Heart left ventricle (tissue), 16 donors: Measurements from ENCODE around the gene RIN3. TPM values are rescaled to one million over a fixed set of nuclear protein-coding genes. Genes with fewer than 3 reads are reported as not detected.

Experiments
- ATAC-seq, 4 donors: fragments of 200-7000 bp; cut with Tn5 transposase; one replicate each; pipeline ENCODE4 v1.9.1; 2020 to 2022; ENCODE audit warnings: moderate library complexity in 4 of 4, mild to moderate bottlenecking in 3 of 4, moderate number of reproducible peaks in 1 of 4
- DNase-seq, 5 donors: peaks; one replicate each; pipeline ENCODE4 v3.0.0-alpha.2; 2020
- H3K27ac ChIP-seq, 12 donors: fragments of 200-600 bp; sonication (generic) in 4 of 12; one replicate each; pipeline versions ENCODE4 v1.5.0 to v1.8.0; 2016 to 2022; ENCODE audit warnings: mild to moderate bottlenecking in 2 of 12
- H3K27me3 ChIP-seq, 9 donors: fragments of 200-600 bp; sonication (generic) in 2 of 9; one replicate each; pipeline versions ENCODE4 v1.5.1 to v1.8.0; 2016 to 2022; ENCODE audit warnings: mild to moderate bottlenecking in 3 of 9
- H3K36me3 ChIP-seq, 9 donors: fragments of 200-600 bp; sonication (generic) in 2 of 9; one replicate each; pipeline versions ENCODE4 v1.5.0 to v1.8.0; 2018 to 2022; ENCODE audit warnings: mild to moderate bottlenecking in 2 of 9
- H3K4me1 ChIP-seq, 12 donors: fragments of 200-600 bp; sonication (generic) in 4 of 12; one replicate each; pipeline versions ENCODE4 v1.5.0 to v1.8.0; 2016 to 2022; ENCODE audit warnings: mild to moderate bottlenecking in 3 of 12
- H3K4me3 ChIP-seq, 12 donors: fragments of 200-600 bp; sonication (generic) in 4 of 12; one replicate each; pipeline versions ENCODE4 v1.5.0 to v1.8.0; 2017 to 2022; ENCODE audit warnings: mild to moderate bottlenecking in 9 of 12, moderate library complexity in 4 of 12
- H3K9me3 ChIP-seq, 12 donors: fragments of 200-600 bp; sonication (generic) in 4 of 12; one replicate each; pipeline versions ENCODE4 v1.5.0 to v1.8.0; 2016 to 2022; ENCODE audit warnings: mild to moderate bottlenecking in 1 of 12
- CTCF ChIP-seq, 12 donors: fragments of 200-600 bp; sonication (generic) in 4 of 12; IDR thresholded peaks; one replicate each; pipeline versions ENCODE4 v1.5.0 to v1.8.0; 2018 to 2022; ENCODE audit warnings: antibody characterized with exemption in 12 of 12, mild to moderate bottlenecking in 5 of 12
- POLR2A ChIP-seq, 2 donors: fragments of 450-650 bp; IDR thresholded peaks; one replicate each; pipeline ENCODE4 v1.6.1; 2017; ENCODE audit warnings: antibody characterized with exemption in 2 of 2, mild to moderate bottlenecking in 2 of 2, moderate library complexity in 2 of 2
- WGBS, 4 donors: extraction: QIAGEN DNeasy Blood & Tissue Kit in 2 of 4; methylation state at CpG; one replicate each; pipeline versions ENCODE4 v1.1.5 to v1.1.7; 2013 to 2018; 5-methylcytosine and 5-hydroxymethylcytosine counted together
- intact Hi-C, 10 donors: fragments of 100-400 bp; cut with DNase I; formaldehyde crosslinking; loops; one replicate each; pipeline versions ENCODE4 v1.11.1 to v1.14.2; 2022
- polyA plus RNA-seq, 2 donors: library from polyadenylated mRNA; stranded (reverse); fragments of 200-250 nt; gene quantifications; one replicate each; pipeline ENCODE4 v1.2.3, GENCODE V29; 2013
- total RNA-seq, 9 donors: library from RNA; depleted of rRNA in 2 of 9; stranded (reverse); fragments of >200 nt in 2 of 9; fragmentation: NEBNext Ultra II Directional in 3 of 9; extraction: Animal tissue kit (Norgen Biotek cat#: 25700) in 3 of 9; gene quantifications; one replicate each; pipeline versions ENCODE4 v1.1.0 to v1.2.4, GENCODE V29; 2016 to 2023
- donor health status: ischemic (EF 13 %, LVEDD 7.1; RV severe dilation, severe dysfunction).
- donor health status: healthy with polysubstance abuse.
- donor health status: DM: no; HTN: yes; CAD: no.
- donor health status: DM: no; HTN: no; CAD: no.
- donor health status: ischemic (EF 25% LVEDD 6.9; RV normal size, moderate dysfunction).
- donor health status: ischemic (EF 25% LVEDD 5.7; RV mildly dilated, moderate dysfunction).
- donor health status: healthy.
- donor health status: DM: yes; HTN: yes; CAD: no.
- donor health status: ischemic (EF 35%, LVEDD 5.7; RV mildly dilated, moderate dysfunction).
- donor health status: nonischemic (EF 11% LVEDD 7.7; RV severe dilation, severe dysfunction).
- donor health status: DM: yes; HTN: yes; CAD: no.
- donor health status: PGD.
- donor health status: ischemic (EF 29% LVEDD 5.4; RV normal size, mild dysfunction).
- donor health status: nonischemic (EF 23%, LVEDD 6.1; RV moderate dilation, normal function).

RIN3 gene
- total and polyA plus RNA-seq, 11 donors, result 8.6 to 37.0 (median 12.7) TPM

DNA sequence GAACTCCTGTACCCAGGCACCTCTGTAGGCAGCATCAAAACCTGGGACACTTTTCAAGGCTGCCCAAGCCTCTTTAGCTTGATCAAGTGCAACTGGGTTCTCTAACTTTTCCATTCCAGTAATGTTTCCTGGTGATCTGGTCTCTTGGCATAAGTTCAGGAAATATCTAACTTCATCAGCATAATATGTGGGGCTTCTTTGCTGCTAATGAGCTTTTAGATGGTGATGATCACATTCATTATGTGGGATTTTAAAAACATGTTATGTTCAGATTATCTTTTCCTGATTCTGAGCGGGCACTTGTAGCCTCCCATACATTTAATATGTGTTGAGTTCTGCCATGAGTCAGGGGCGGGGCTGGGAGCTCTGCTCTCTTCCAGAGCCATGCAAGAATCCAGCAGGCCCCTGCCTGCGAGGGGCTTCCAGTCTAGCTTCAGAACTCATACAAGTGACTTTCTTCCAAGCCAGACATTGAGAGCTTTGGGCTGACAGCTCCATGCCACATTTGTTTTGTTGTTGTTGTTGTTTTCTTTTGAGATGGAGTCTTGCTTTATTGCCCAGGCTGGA, 39.5 kb upstream of the RIN3 start:
- ATAC-seq (no peak), DNase-seq (no peak)
- intact Hi-C loops, result no loop called here
- TF ChIP-seq CTCF (IDR thresholded peaks at IDR 0.05), result no peak
- TF ChIP-seq POLR2A (IDR thresholded peaks at IDR 0.05), result no peak
- Histone ChIP-seq H3K27ac (peak overlapping the region in 1 of 12 donors; percentile 56), H3K4me1 (peaks cover 0 to 48% (median 6%) of the 10 kb centered on the region in 12 donors), H3K4me3 (no peak overlapping the region), H3K36me3 (no peaks in the 10 kb centered on the region), H3K27me3 (no peaks in the 10 kb centered on the region), H3K9me3 (peaks cover 0 to 10% (median 0%) of the 10 kb centered on the region in 12 donors)
- whole genome bisulfite sequencing, 4 donors, result 75 to 92% (median 87%) methylated on average over 3 of the region's 3 CpGs

GRCh38 chr14:92475037-92475436, 38.5 kb upstream of the RIN3 start:
- 95 to 100% (median 97%) methylated on average over 1 of the region's 1 CpG for WGBS, 4 donors
- Histone ChIP-seq H3K27me3 (no peaks in the 10 kb centered on the region), H3K4me3 (no peak overlapping the region), H3K9me3 (no peaks in the 10 kb centered on the region), H3K36me3 (no peaks in the 10 kb centered on the region), H3K27ac (peak overlapping the region in 5 of 12 donors; percentile 23 to 72 (median 28)), H3K4me1 (peaks cover 0 to 48% (median 6%) of the 10 kb centered on the region in 12 donors)
- DNase-seq (peak in 1 of 5 donors; percentile 7), ATAC-seq (no peak)
- TF ChIP-seq CTCF (IDR thresholded peaks at IDR 0.05), result no peak
- no peak for TF ChIP-seq POLR2A (IDR thresholded peaks at IDR 0.05)
- intact Hi-C loops, result no loop called here

DNA sequence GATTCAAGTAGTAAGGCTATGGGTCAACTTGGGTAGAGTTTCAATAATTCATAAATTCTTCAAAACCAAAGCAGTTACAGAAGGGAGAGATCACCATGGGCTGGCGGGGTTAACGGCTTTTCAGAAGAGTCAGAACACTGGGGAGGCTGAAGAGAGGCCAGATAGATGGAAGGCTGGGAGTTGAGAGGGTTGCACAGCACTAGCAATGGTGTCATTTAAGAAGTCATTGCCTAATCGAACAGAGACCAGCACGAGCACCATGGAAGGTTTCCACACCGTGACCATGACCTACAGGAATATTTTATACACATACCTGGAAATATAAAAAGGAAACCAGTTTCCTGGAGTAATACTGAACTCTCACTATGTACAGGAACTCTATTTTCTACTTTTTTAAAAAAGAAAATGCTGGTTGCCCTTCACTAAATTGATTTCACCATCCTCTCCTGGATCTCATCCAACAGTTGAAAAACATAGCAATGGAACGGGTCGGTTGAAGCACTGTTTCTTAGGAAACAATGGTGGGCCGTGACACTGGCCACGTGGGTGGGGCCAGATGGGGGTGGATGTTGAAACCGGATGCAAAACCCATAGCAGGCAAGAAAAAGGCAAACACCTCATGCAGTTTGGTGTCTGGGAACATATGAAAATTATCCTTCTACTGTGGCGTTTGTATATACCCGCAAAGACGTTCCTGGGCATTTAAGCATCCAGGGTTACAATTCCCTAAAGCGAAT, 38.0 kb upstream of the RIN3 start:
- intact Hi-C loops, result no loop called here
- Histone ChIP-seq H3K4me3 (no peak overlapping the region), H3K9me3 (no peaks in the 10 kb centered on the region), H3K27ac (peak overlapping the region in 9 of 12 donors; percentile 11 to 72 (median 37)), H3K4me1 (peaks cover 0 to 48% (median 6%) of the 10 kb centered on the region in 12 donors), H3K27me3 (no peaks in the 10 kb centered on the region), H3K36me3 (no peaks in the 10 kb centered on the region)
- peak in 4 of 5 donors; percentile 65 to 78 (median 66) for DNase-seq
- WGBS, 4 donors, result 54 to 69% (median 60%) methylated on average over 14 of the region's 14 CpGs
- no peak for TF ChIP-seq CTCF (IDR thresholded peaks at IDR 0.05)
- no peak for TF ChIP-seq POLR2A (IDR thresholded peaks at IDR 0.05)
- peak; percentile 70 to 92 (median 82) for ATAC-seq

DNA sequence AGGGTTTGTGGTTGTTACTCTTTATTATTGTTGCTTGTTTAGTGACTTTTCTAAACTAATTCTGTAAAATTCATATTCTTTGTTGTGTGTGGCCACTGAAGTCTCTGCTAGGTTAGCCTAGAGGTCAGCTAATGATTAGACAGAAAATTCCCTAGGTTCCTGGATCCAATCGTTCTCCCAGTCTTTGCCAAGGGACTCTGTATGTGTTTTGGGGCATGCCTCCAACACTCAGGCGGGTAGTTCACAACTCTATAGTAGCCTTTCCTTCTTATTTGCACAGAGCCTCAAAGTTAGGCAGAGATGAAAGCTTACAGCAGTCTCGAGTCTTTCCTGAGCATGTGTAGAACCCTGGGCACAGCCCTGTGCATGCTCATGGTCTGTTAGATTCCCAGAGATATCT, 32.7 kb upstream of the RIN3 start:
- TF ChIP-seq POLR2A (IDR thresholded peaks at IDR 0.05) (no peak), CTCF (IDR thresholded peaks at IDR 0.05) (no peak)
- Histone ChIP-seq H3K9me3 (peaks cover 0 to 4% (median 0%) of the 10 kb centered on the region in 12 donors), H3K36me3 (no peaks in the 10 kb centered on the region), H3K27me3 (no peaks in the 10 kb centered on the region), H3K4me1 (peaks cover 0 to 23% (median 9%) of the 10 kb centered on the region in 12 donors), H3K27ac (no peak overlapping the region), H3K4me3 (no peak overlapping the region)
- ATAC-seq, result no peak
- 79 to 85% (median 80%) methylated on average over 3 of the region's 3 CpGs for WGBS, 4 donors
- no peak for DNase-seq
- intact Hi-C loops, result no loop called here
